IgD-negative memory B cell (primary cell): ENCODE measurements around the gene BAHCC1. TPM values are rescaled to one million over a fixed set of nuclear protein-coding genes. Genes with fewer than 3 reads are reported as not detected.

Experiments
- H3K27ac Mint-ChIP-seq, 3 donors: one replicate each; pipeline ENCODE4 v1.8.0; 2020 to 2022; ENCODE audit warnings: mild to moderate bottlenecking in 3 of 3, mixed read lengths in 3 of 3, moderate library complexity in 1 of 3
- H3K27me3 Mint-ChIP-seq: one replicate; pipeline ENCODE4 v1.8.0; 2021; ENCODE audit warnings: mixed read lengths
- H3K36me3 Mint-ChIP-seq: one replicate; pipeline ENCODE4 v1.8.0; 2020; ENCODE audit warnings: mild to moderate bottlenecking, mixed read lengths
- H3K4me1 Mint-ChIP-seq, 3 donors: one replicate each; pipeline ENCODE4 v1.8.0; 2020 to 2022; ENCODE audit warnings: mixed read lengths in 3 of 3, mild to moderate bottlenecking in 1 of 3
- H3K4me3 Mint-ChIP-seq, 4 donors: one replicate each; pipeline ENCODE4 v1.8.0; 2020 to 2022; ENCODE audit warnings: mild to moderate bottlenecking in 4 of 4, mixed read lengths in 4 of 4, moderate library complexity in 3 of 4
- H3K9me3 Mint-ChIP-seq, 3 donors: one replicate each; pipeline ENCODE4 v1.8.0; 2020 to 2021; ENCODE audit warnings: mixed read lengths in 3 of 3, mild to moderate bottlenecking in 1 of 3
- polyA plus RNA-seq: library from polyadenylated mRNA; unstranded; fragments of 300-500 nt; fragmentation: Illumina TruSeq; gene quantifications from one replicate; pipeline ENCODE4 v1.2.3, GENCODE V29; 2021

The BAHCC1 gene
- polyA plus RNA-seq, 1 donor from 2014 or later, result not detected

DNA sequence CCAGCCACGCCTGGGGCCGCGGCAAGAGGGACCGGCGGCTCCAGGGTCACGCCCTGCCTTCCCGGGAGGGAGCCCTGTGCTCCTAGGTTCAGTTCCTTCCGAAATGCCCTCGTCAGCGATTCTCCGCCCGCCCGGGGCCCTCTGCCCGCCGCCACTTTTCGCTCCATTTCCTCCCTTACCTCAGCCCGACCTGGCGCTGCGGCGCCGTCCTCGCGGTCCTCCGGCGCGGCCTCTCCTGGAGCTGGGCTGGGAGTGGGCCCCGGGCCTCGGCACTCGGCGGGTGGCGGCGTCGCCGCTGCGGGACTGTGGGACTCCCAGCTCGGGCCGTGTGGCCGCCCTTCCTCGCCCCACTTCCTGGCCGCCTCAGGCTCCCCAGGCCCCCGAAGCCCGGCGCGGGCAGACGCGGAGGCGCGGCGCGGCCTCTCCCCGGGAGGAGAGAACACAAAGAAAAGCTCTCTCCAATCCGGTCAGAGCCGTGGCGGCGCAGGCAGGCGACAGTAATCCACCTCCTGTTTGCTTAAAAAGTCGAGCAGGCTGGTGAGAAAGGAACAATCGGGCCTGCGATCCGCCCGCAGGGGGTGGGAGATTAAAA is 1.6 kb downstream of the BAHCC1 start:
- Mint-ChIP-seq H3K36me3 (peaks cover 2% of the 10 kb centered on the region), H3K27me3 (peaks cover 49% of the 10 kb centered on the region), H3K4me1 (peaks cover 9 to 17% (median 10%) of the 10 kb centered on the region in 3 donors), H3K9me3 (peaks cover 0 to 9% (median 0%) of the 10 kb centered on the region in 3 donors), H3K27ac (peak overlapping the region in 2 of 3 donors; percentile 39 to 94), H3K4me3 (peak overlapping the region in 2 of 4 donors; percentile 43 to 60)

- peaks cover 49% of the 10 kb centered on the region for H3K27me3 Mint-ChIP-seq
- H3K4me3 Mint-ChIP-seq, result peak overlapping the region; percentile 48 to 89 (median 62)
- peaks cover 0 to 9% (median 0%) of the 10 kb centered on the region in 3 donors for H3K9me3 Mint-ChIP-seq
- peak overlapping the region; percentile 91 to 94 (median 94) for H3K27ac Mint-ChIP-seq
- H3K36me3 Mint-ChIP-seq, result peaks cover 2% of the 10 kb centered on the region
- H3K4me1 Mint-ChIP-seq, result peaks cover 9 to 20% (median 10%) of the 10 kb centered on the region in 3 donors
Measured at GRCh38 chr17:81397314-81398175, 2.3 kb downstream of the BAHCC1 start.

DNA sequence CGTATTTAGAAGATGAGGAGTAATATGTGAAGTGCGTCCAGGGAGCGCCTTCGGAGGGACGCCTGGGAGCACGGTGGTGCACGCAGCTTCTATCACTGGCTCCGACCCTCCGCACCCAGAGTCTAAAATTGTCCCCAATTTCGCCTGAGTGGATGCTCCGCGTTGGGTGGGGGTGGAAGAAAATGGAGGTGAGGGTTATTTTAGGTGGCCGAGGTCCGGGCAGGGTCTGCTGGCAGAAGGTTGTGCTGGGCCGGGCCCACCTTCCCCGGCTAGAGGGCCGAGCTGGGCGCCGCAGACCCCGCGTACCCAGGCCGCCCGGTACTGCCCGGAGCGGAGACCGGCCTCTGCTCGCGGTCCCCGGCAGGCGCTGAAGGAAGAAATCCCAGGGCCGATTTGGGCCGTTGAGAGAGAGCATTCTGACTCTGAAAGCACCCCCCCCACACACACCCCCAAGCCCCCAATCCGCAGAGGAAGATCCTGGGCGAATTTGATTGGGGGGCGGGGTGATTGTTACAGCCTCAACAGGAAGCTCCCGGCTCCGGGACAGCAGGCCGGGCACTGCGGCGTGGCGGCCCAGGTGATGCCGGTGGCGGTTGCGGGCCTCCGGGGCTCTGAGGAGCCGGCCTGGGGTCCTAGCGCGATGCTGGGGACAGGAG is 3.0 kb downstream of the BAHCC1 start:
- peak overlapping the region; percentile 63 to 89 (median 82) for H3K4me3 Mint-ChIP-seq
- H3K36me3 Mint-ChIP-seq, result peaks cover 2% of the 10 kb centered on the region
- H3K27me3 Mint-ChIP-seq, result peaks cover 50% of the 10 kb centered on the region
- H3K27ac Mint-ChIP-seq, result peak overlapping the region; percentile 91 to 94 (median 94)
- H3K4me1 Mint-ChIP-seq, result peaks cover 9 to 20% (median 10%) of the 10 kb centered on the region in 3 donors
- peaks cover 0 to 9% (median 0%) of the 10 kb centered on the region in 3 donors for H3K9me3 Mint-ChIP-seq

GRCh38 chr17:81398832-81399411 is 3.7 kb downstream of the BAHCC1 start:
- peaks cover 0 to 9% (median 0%) of the 10 kb centered on the region in 3 donors for H3K9me3 Mint-ChIP-seq
- peaks cover 51% of the 10 kb centered on the region for H3K27me3 Mint-ChIP-seq
- peaks cover 9 to 20% (median 10%) of the 10 kb centered on the region in 3 donors for H3K4me1 Mint-ChIP-seq
- H3K27ac Mint-ChIP-seq, result peak overlapping the region in 2 of 3 donors; percentile 73 to 86
- peak overlapping the region; percentile 68 to 94 (median 82) for H3K4me3 Mint-ChIP-seq
- peaks cover 2% of the 10 kb centered on the region for H3K36me3 Mint-ChIP-seq

GRCh38 chr17:81399481-81400153 is 4.4 kb downstream of the BAHCC1 start:
- H3K9me3 Mint-ChIP-seq, result peaks cover 0 to 9% (median 0%) of the 10 kb centered on the region in 3 donors
- H3K4me3 Mint-ChIP-seq, result peak overlapping the region; percentile 81 to 94 (median 84)
- peaks cover 2% of the 10 kb centered on the region for H3K36me3 Mint-ChIP-seq
- H3K27ac Mint-ChIP-seq, result peak overlapping the region in 2 of 3 donors; percentile 82 to 92
- H3K27me3 Mint-ChIP-seq, result peaks cover 49% of the 10 kb centered on the region
- H3K4me1 Mint-ChIP-seq, result peaks cover 6 to 15% (median 7%) of the 10 kb centered on the region in 3 donors

- H3K4me1 Mint-ChIP-seq, result peaks cover 6 to 10% (median 7%) of the 10 kb centered on the region in 3 donors
- H3K27me3 Mint-ChIP-seq, result peaks cover 43% of the 10 kb centered on the region
- peak overlapping the region; percentile 81 to 94 (median 84) for H3K4me3 Mint-ChIP-seq
- H3K36me3 Mint-ChIP-seq, result peaks cover 2% of the 10 kb centered on the region
- H3K9me3 Mint-ChIP-seq, result peaks cover 0 to 5% (median 0%) of the 10 kb centered on the region in 3 donors
- peak overlapping the region; percentile 71 to 92 (median 82) for H3K27ac Mint-ChIP-seq
Measured at GRCh38 chr17:81400154-81400977, 5.1 kb downstream of the BAHCC1 start.

- Mint-ChIP-seq H3K9me3 (peaks cover 0 to 5% (median 0%) of the 10 kb centered on the region in 3 donors), H3K36me3 (peaks cover 2% of the 10 kb centered on the region), H3K4me3 (peak overlapping the region in 1 of 4 donors; percentile 59), H3K27me3 (peaks cover 46% of the 10 kb centered on the region), H3K4me1 (peaks cover 6 to 9% (median 7%) of the 10 kb centered on the region in 3 donors), H3K27ac (peak overlapping the region in 1 of 3 donors; percentile 92)
Measured at GRCh38 chr17:81400996-81401722, 5.9 kb downstream of the BAHCC1 start.

DNA sequence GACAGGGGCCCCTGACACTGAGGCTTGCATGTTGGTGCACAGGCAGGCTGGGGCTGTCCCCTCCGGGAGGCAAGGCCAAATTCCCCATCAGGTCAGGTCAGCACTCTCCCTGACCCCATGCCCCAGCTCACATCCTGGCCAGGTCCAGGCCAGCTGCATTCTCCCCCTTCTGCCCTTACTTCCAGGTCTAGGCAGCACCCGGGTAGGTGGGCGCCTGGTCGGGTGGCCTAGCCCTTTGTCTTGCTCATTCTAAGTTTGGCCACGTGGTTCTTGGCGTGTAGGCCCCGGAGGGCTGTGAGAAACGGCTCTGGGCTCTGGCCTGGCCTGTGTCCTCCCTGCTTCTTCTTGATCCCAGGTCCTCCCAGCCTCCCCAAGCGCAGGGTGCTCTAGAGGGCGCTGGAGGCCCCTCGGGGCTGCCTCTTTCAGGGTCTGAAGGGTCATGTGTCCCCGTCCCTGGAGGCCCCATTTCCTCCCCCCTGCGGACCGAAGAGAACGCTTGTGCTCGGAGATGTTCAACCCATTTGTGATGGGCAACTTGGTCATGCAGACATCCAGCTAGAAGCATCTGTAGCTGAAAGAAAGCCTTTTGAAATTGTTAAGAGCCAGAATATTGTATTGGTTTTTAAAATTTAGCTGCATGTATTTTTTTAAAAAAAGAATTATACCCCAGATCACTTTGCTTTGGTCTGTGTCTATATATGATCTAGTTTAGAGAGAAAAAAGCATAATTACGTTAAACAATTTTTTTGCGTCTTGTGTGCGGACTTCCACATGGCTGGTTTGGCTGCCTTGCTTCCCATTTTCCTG is 6.7 kb downstream of the BAHCC1 start:
- Mint-ChIP-seq H3K36me3 (peaks cover 2% of the 10 kb centered on the region), H3K4me3 (peak overlapping the region; percentile 1 to 59 (median 47)), H3K27ac (peak overlapping the region in 2 of 3 donors; percentile 1 to 92), H3K9me3 (peaks cover 0 to 5% (median 0%) of the 10 kb centered on the region in 3 donors), H3K4me1 (peaks cover 6 to 9% (median 7%) of the 10 kb centered on the region in 3 donors), H3K27me3 (peaks cover 49% of the 10 kb centered on the region)

DNA sequence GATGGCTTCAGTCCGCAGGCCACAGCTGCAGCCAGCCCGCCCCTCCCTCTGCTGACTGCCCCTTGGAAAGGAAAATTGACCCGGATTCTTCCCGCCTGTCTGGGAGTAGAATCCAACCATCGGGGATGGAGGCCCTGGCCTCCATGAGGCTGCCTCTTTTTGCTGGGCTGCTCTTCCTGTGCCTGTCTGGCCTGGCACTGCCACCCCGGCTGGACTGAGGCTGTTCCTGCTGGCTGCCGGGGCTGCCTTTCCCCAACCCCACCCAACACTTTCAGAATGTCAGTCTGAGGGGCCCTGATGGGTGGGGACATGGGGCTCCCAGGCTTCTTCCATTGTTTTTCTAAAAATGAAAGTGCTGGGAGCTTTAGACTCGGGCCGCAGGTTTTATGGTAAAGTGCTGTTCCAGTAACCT is 7.3 kb downstream of the BAHCC1 start:
- Mint-ChIP-seq H3K27ac (peak overlapping the region in 1 of 3 donors; percentile 92), H3K36me3 (peaks cover 2% of the 10 kb centered on the region), H3K4me3 (peak overlapping the region in 2 of 4 donors; percentile 39 to 62), H3K9me3 (peaks cover 0 to 5% (median 0%) of the 10 kb centered on the region in 3 donors), H3K4me1 (peaks cover 6 to 9% (median 7%) of the 10 kb centered on the region in 3 donors), H3K27me3 (peaks cover 53% of the 10 kb centered on the region)

- H3K27ac Mint-ChIP-seq, result peak overlapping the region in 1 of 3 donors; percentile 71
- peaks cover 0 to 2% (median 0%) of the 10 kb centered on the region in 3 donors for H3K9me3 Mint-ChIP-seq
- peak overlapping the region in 1 of 4 donors; percentile 62 for H3K4me3 Mint-ChIP-seq
- peaks cover 4 to 9% (median 6%) of the 10 kb centered on the region in 3 donors for H3K4me1 Mint-ChIP-seq
- peaks cover 2% of the 10 kb centered on the region for H3K36me3 Mint-ChIP-seq
- peaks cover 52% of the 10 kb centered on the region for H3K27me3 Mint-ChIP-seq
Measured at GRCh38 chr17:81402981-81403467, 7.8 kb downstream of the BAHCC1 start.

DNA sequence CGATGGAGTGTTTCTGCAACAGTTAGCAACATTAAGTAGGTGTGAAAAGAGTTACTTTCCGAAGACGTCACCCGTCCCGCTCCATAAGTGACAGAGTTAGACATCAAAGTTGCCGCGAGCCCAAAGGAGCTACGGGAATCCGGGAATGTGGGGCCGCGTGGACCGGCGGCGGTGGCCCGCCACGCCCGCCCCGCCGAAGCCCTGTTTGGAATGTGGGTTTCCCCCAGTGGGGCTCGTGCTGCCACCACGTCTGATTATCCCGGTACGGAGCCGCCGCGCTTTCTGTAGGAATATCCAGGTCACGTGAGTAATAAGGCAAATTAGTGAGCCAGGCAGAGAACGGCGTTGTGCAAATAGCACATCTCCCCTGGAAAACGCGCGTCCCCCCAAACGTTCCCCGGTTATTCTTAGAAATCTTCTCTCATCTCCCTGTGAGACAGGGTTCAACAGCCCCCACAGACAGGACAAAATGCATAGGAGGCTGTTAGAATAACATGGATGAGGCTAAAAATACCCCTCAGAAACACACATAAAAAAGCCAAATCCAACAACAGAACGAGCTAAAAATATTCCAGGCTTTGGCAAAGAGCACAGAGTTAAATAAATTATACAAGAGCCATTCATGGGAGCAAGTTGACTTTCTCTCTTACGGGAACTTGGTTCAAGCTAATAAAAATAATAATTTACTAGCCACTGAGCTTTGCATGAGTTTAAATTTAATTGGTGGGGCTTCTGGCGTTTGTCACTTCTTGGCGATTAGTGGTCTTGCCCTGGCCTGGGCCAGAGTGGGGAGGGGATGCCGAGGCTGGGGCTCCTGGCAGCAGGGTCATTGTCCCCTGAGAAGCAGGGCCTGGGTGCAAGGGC is 8.6 kb downstream of the BAHCC1 start:
- Mint-ChIP-seq H3K36me3 (peaks cover 2% of the 10 kb centered on the region), H3K27ac (peak overlapping the region in 1 of 3 donors; percentile 71), H3K9me3 (peaks cover 0 to under 1% (median 0%) of the 10 kb centered on the region in 3 donors), H3K4me3 (peak overlapping the region in 1 of 4 donors; percentile 40), H3K4me1 (peaks cover 3 to 6% (median 3%) of the 10 kb centered on the region in 3 donors), H3K27me3 (peaks cover 55% of the 10 kb centered on the region)
